ENCODE results near the gene COL4A3.
A peak's percentile ranks its signal among the peaks of the same experiment; 100 is the strongest.

Gene COL4A3

DNA sequence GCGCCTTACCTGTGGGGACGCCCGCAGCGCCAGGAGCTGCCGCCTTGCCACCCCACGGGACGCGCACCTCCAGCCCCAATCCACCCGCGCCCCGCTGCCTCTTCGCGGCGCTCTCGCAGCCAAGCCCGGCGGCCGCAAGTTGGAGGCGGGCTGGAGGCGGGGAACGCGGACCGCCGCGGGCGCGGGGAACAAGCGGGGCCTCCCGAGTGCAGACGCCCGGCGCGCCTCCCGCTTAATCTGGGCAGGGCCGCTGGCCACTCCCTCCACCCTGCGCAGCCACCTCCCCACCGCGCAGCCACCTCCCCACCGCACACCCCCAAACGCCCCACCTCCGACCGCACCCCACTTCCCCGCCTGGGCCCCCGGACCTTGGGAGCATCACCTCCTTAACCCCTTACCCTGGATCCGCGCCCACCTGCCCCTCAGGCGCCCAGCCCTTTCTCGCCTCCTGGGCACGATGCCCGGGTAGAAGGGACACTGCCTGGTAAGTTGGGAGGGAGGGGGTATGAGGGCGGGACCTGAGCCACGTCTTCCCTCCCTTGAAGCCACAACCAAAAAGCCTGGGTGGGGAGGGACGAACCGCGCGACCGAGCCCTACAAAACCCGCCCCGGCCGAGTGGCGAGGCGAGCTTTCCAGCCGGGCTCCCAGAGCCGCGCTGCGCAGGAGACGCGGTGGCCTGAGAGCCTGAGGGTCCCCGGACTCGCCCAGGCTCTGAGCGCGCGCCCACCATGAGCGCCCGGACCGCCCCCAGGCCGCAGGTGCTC lies at the start of gene COL4A3, which contains the start of gene COL4A4:
TSS of gene COL4A3 (plus strand) at position 627 of the 765 bp plus-strand sequence. CDS start at position 730, 103 bp downstream.
TSS of gene COL4A4 (minus strand) at position 208 of the 765 bp plus-strand sequence. CDS start 16,722 bp downstream, outside the sequence.
- Histone ChIP-seq H3K9ac (ENCODE audit: low read length) (peak within 1 kb of the TSS; percentile 95), H3F3A (ENCODE audit: insufficient read depth, low read length) (no peaks in the 10 kb centered on the region), H3K79me2 (ENCODE audit: insufficient read depth, low read length) (peaks cover 36% of the 10 kb centered on the region), H3K4me2 (ENCODE audit: low read length) (peak within 1 kb of the TSS; percentile 74), H3K9me2 (ENCODE audit: low read depth, low read length) (no peaks in the 10 kb centered on the region), H3K4me3 (ENCODE audit: low read depth, low read length, poor library complexity, severe bottlenecking) (peak within 1 kb of the TSS; percentile 84), H3K4me1 (ENCODE audit: insufficient read depth, low read length, severe bottlenecking) (peaks cover 48% of the 10 kb centered on the region), H2AFZ (ENCODE audit: low read length) (no peak within 1 kb of the TSS), H3K27me3 (ENCODE audit: insufficient read depth, low read length) (no peaks in the 10 kb centered on the region), H3K9me3 (ENCODE audit: low read length) (peaks cover 9% of the 10 kb centered on the region; the same call in 1 of the 2 replicates), H4K20me1 (ENCODE audit: insufficient read depth, low read length) (no peaks in the 10 kb centered on the region), H3K36me3 (ENCODE audit: insufficient read depth, low read length) (peaks cover 28% of the 10 kb centered on the region), H3K27ac (ENCODE audit: low read depth, low read length, poor library complexity, severe bottlenecking) (peak within 1 kb of the TSS; percentile 97)
- TF ChIP-seq, protein P1, sequence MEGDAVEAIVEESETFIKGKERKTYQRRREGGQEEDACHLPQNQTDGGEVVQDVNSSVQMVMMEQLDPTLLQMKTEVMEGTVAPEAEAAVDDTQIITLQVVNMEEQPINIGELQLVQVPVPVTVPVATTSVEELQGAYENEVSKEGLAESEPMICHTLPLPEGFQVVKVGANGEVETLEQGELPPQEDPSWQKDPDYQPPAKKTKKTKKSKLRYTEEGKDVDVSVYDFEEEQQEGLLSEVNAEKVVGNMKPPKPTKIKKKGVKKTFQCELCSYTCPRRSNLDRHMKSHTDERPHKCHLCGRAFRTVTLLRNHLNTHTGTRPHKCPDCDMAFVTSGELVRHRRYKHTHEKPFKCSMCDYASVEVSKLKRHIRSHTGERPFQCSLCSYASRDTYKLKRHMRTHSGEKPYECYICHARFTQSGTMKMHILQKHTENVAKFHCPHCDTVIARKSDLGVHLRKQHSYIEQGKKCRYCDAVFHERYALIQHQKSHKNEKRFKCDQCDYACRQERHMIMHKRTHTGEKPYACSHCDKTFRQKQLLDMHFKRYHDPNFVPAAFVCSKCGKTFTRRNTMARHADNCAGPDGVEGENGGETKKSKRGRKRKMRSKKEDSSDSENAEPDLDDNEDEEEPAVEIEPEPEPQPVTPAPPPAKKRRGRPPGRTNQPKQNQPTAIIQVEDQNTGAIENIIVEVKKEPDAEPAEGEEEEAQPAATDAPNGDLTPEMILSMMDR (IDR thresholded peaks at IDR 0.05; ENCODE audit: low read length), result no peak
- TF ChIP-seq EZH2 (IDR thresholded peaks at IDR 0.05; ENCODE audit: borderline replicate concordance, low read length), result no peak

DNA sequence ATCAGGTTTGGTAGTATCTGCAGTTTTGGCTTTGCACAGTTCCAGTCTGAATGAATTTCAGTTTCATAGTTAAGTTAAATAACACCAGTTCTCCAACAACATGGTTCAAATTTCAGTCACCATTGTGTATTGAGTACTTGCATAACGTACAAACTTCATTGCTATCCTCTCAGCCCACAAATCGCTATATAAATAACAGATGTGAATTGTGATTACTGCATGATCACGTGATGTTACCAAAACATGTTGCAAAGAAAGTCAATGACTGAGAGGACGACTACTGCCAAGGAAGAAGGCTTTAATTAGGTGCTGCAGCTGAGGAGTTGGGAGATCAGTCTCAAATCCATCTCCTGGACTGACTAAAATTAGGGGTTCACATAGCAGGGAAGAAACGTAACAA lies 48.7 kb upstream of the COL4A3 start:
- Histone ChIP-seq H3K4me2 (ENCODE audit: low read length) (no peak overlapping the region), H3K36me3 (ENCODE audit: insufficient read depth, low read length) (peaks cover 29% of the 10 kb centered on the region; the same call in 1 of the 2 replicates), H3K9me3 (ENCODE audit: low read length) (no peaks in the 10 kb centered on the region), H3F3A (ENCODE audit: insufficient read depth, low read length) (no peaks in the 10 kb centered on the region), H3K27me3 (ENCODE audit: insufficient read depth, low read length) (no peaks in the 10 kb centered on the region), H3K27ac (ENCODE audit: low read depth, low read length, poor library complexity, severe bottlenecking) (no peak overlapping the region), H3K4me3 (ENCODE audit: low read depth, low read length, poor library complexity, severe bottlenecking) (no peak overlapping the region), H4K20me1 (ENCODE audit: insufficient read depth, low read length) (no peaks in the 10 kb centered on the region), H3K79me2 (ENCODE audit: insufficient read depth, low read length) (no peaks in the 10 kb centered on the region), H3K9ac (ENCODE audit: low read length) (no peak overlapping the region), H3K9me2 (ENCODE audit: low read depth, low read length) (no peaks in the 10 kb centered on the region), H2AFZ (ENCODE audit: low read length) (no peak overlapping the region), H3K4me1 (ENCODE audit: insufficient read depth, low read length, severe bottlenecking) (no peaks in the 10 kb centered on the region)
- no peak for TF ChIP-seq EZH2 (IDR thresholded peaks at IDR 0.05; ENCODE audit: borderline replicate concordance, low read length)
- TF ChIP-seq, protein P1 (IDR thresholded peaks at IDR 0.05; ENCODE audit: low read length), result no peak

DNA sequence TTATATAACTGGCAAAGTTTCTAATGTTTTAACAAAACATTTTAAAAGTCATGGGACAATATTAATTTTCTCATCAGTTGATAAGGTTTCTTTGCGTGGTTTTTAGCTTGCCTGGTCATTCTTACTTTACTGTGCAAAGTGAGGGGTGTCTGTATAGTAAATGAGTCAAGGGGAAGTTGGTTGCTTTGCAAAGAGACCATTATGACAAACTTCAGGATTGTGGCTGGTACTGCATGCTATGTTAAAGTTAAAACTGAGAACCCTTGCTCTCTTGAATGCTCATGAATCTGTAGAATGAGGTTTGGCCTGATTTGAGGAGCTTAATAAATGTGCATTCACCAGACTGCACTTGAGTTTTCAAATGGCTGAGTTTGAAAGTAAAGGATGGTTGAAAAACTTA lies 47.4 kb upstream of the COL4A3 start:
- H3K36me3 ChIP-seq (ENCODE audit: insufficient read depth, low read length), result peaks cover 32% of the 10 kb centered on the region; the same call in 1 of the 2 replicates
- H3K4me1 ChIP-seq (ENCODE audit: insufficient read depth, low read length, severe bottlenecking), result no peaks in the 10 kb centered on the region
- no peaks in the 10 kb centered on the region for H3K9me3 ChIP-seq (ENCODE audit: low read length)
- no peak overlapping the region for H2AFZ ChIP-seq (ENCODE audit: low read length)
- no peak overlapping the region for H3K4me2 ChIP-seq (ENCODE audit: low read length)
- H3F3A ChIP-seq (ENCODE audit: insufficient read depth, low read length), result no peaks in the 10 kb centered on the region
- no peaks in the 10 kb centered on the region for H3K27me3 ChIP-seq (ENCODE audit: insufficient read depth, low read length)
- no peaks in the 10 kb centered on the region for H3K9me2 ChIP-seq (ENCODE audit: low read depth, low read length)
- H4K20me1 ChIP-seq (ENCODE audit: insufficient read depth, low read length), result no peaks in the 10 kb centered on the region
- H3K79me2 ChIP-seq (ENCODE audit: insufficient read depth, low read length), result no peaks in the 10 kb centered on the region
- H3K9ac ChIP-seq (ENCODE audit: low read length), result no peak overlapping the region
- H3K4me3 ChIP-seq (ENCODE audit: low read depth, low read length, poor library complexity, severe bottlenecking), result no peak overlapping the region
- no peak for TF ChIP-seq EZH2 (IDR thresholded peaks at IDR 0.05; ENCODE audit: borderline replicate concordance, low read length)
- TF ChIP-seq, protein P1 (IDR thresholded peaks at IDR 0.05; ENCODE audit: low read length), result no peak
- no peak overlapping the region for H3K27ac ChIP-seq (ENCODE audit: low read depth, low read length, poor library complexity, severe bottlenecking)

Measured in OCI-LY1 (cell line).